SK-N-SH (cell line): ENCODE measurements around the gene ZNF680. TPM values are rescaled to one million over a fixed set of nuclear protein-coding genes. Genes with fewer than 3 reads are reported as not detected.

Experiments
- CTCF ChIA-PET: fragments of 300-600, 350-600 bp; formaldehyde crosslinking; extraction: SDS; loops from one replicate; lab custom pipeline; 2021; lab: Yijun Ruan, JAX
- POLR2A ChIA-PET: fragments of 350-600 bp; sonication (Branson Sonifier 250); formaldehyde crosslinking; extraction: SDS; loops from one replicate; lab custom pipeline; 2020; ENCODE audit warnings: antibody characterized with exemption, inconsistent platforms; lab: Yijun Ruan, JAX
- DNase-seq: peaks from one replicate; pipeline ENCODE4 v3.0.0; 2012
- H2AFZ ChIP-seq: fragments of 200-600 bp; sonication (generic); 2 replicates; pipeline ENCODE4 v1.8.1; 2016; ENCODE audit warnings: antibody characterized with exemption, mild to moderate bottlenecking, low read depth
- H3F3A ChIP-seq: fragments of 200-600 bp; sonication (generic); replicated peaks from 2 replicates; pipeline ENCODE3; 2016; ENCODE audit warnings: antibody characterized with exemption, mild to moderate bottlenecking; ENCODE audit not compliant: insufficient read depth
- H3K27ac ChIP-seq, 2 experiments: fragments of 200-500 bp in 1 of 2; fragments of 200-600 bp in 1 of 2; sonication (Bioruptor generic) in 1 of 2; sonication (generic), shearing (Covaris generic) in 1 of 2; 2 replicates each; pipeline versions ENCODE4 v1.5.1 to v1.6.1; 2014 to 2016; ENCODE audit warnings: low read depth in 2 of 2, inconsistent platforms in 1 of 2, low read length in 1 of 2, mild to moderate bottlenecking in 1 of 2, mixed read lengths in 1 of 2
- H3K27me3 ChIP-seq: fragments of 200-600 bp; sonication (generic), shearing (Covaris generic); 2 replicates; pipeline ENCODE4 v1.6.1; 2016; ENCODE audit warnings: mixed run types; ENCODE audit not compliant: insufficient read depth
- H3K36me3 ChIP-seq, 2 experiments: fragments of 200-500 bp in 1 of 2; fragments of 200-600 bp in 1 of 2; sonication (Bioruptor generic) in 1 of 2; sonication (generic) in 1 of 2; replicated peaks in 1 of 2; 2 replicates each; pipeline versions ENCODE3 to v1.5.1; 2014 to 2016; ENCODE audit warnings: low read length in 1 of 2, mild to moderate bottlenecking in 1 of 2; ENCODE audit not compliant: insufficient read depth in 2 of 2, control insufficient read depth in 1 of 2
- H3K4me1 ChIP-seq, 2 experiments: fragments of 200-500 bp in 1 of 2; fragments of 200-600 bp in 1 of 2; sonication (Bioruptor generic) in 1 of 2; sonication (generic), shearing (Covaris generic) in 1 of 2; 2 replicates each; pipeline versions ENCODE4 v1.5.1 to v1.6.1; 2014 to 2016; ENCODE audit warnings: low read depth in 1 of 2, low read length in 1 of 2, mixed run types in 1 of 2; ENCODE audit not compliant: insufficient read depth in 2 of 2, control insufficient read depth in 1 of 2
- H3K4me2 ChIP-seq: fragments of 200-600 bp; sonication (generic), shearing (Covaris generic); 2 replicates; pipeline ENCODE4 v1.6.1; 2017; ENCODE audit warnings: mixed run types
- H3K4me3 ChIP-seq, 2 experiments: fragments of 200-500 bp in 1 of 2; fragments of 200-600 bp in 1 of 2; sonication (Bioruptor generic) in 1 of 2; sonication (generic), shearing (Covaris generic) in 1 of 2; 2 replicates each; pipeline versions ENCODE4 v1.5.1 to v1.8.1; 2014 to 2016; ENCODE audit warnings: low read depth in 2 of 2, inconsistent platforms in 1 of 2, low read length in 1 of 2, mild to moderate bottlenecking in 1 of 2, mixed read lengths in 1 of 2, moderate library complexity in 1 of 2
- H3K79me2 ChIP-seq: fragments of 200-600 bp; sonication (generic); 2 replicates; pipeline ENCODE4 v1.8.1; 2017; ENCODE audit warnings: mild to moderate bottlenecking; ENCODE audit not compliant: insufficient read depth
- H3K9ac ChIP-seq: fragments of 200-600 bp; sonication (generic); 2 replicates; pipeline ENCODE4 v1.6.1; 2017; ENCODE audit warnings: mixed run types
- H3K9me2 ChIP-seq: fragments of 200-600 bp; sonication (generic); 2 replicates; pipeline ENCODE4 v1.6.1; 2017; ENCODE audit warnings: mixed run types
- H3K9me3 ChIP-seq: fragments of 200-600 bp; sonication (generic); 2 replicates; pipeline ENCODE4 v1.6.1; 2017; ENCODE audit warnings: mixed run types, mild to moderate bottlenecking, moderate library complexity
- H4K20me1 ChIP-seq: fragments of 200-600 bp; sonication (generic); 2 replicates; pipeline ENCODE4 v1.6.1; 2017; ENCODE audit warnings: mild to moderate bottlenecking, mixed run types; ENCODE audit not compliant: insufficient read depth
- CHD2 ChIP-seq: fragments of 150-350 bp; IDR thresholded peaks from 2 replicates; pipeline ENCODE4 v1.6.1; 2018; ENCODE audit warnings: low read length; ENCODE audit not compliant: partially characterized antibody
- EP300 ChIP-seq, 2 experiments: IDR thresholded peaks; 2 replicates each; pipeline versions ENCODE4 v1.4.0 to v1.6.1; 2012; ENCODE audit warnings: borderline replicate concordance in 1 of 2, low read depth in 1 of 2, low read length in 1 of 2
- FOSL2 ChIP-seq: IDR thresholded peaks from 2 replicates; pipeline ENCODE4 v1.4.0; 2012; ENCODE audit warnings: low read depth, mild to moderate bottlenecking, moderate library complexity, borderline replicate concordance
- FOXJ3 ChIP-seq: sonication (generic); formaldehyde crosslinking; IDR thresholded peaks from 2 replicates; pipeline ENCODE4 v1.5.1; 2020; ENCODE audit warnings: mild to moderate bottlenecking, missing genetic modification reagents
- MEF2A ChIP-seq: IDR thresholded peaks from 2 replicates; pipeline ENCODE4 v1.4.0; 2012; ENCODE audit warnings: low read depth, borderline replicate concordance
- MXI1 ChIP-seq: IDR thresholded peaks from 2 replicates; pipeline ENCODE4 v1.6.1; 2012; ENCODE audit warnings: mild to moderate bottlenecking, low read depth, low read length, improper control_type of control experiment
- RAD21 ChIP-seq: IDR thresholded peaks from 2 replicates; pipeline ENCODE4 v1.6.1; 2012; ENCODE audit warnings: mild to moderate bottlenecking, low read length
- RCOR1 ChIP-seq: fragments of 150-350 bp; IDR thresholded peaks from 2 replicates; pipeline ENCODE4 v1.6.1; 2017; ENCODE audit warnings: antibody characterized with exemption, low read length
- RXRA ChIP-seq: IDR thresholded peaks from 2 replicates; pipeline ENCODE4 v1.4.0; 2012; ENCODE audit warnings: low read depth, mild to moderate bottlenecking, borderline replicate concordance
- TAF1 ChIP-seq: IDR thresholded peaks from 2 replicates; pipeline ENCODE4 v1.6.1; 2012; ENCODE audit warnings: low read depth, mild to moderate bottlenecking, low read length, moderate library complexity, borderline replicate concordance
- YY1 ChIP-seq: IDR thresholded peaks from 2 replicates; pipeline ENCODE4 v1.4.0; 2012; ENCODE audit warnings: low read depth, mild to moderate bottlenecking
- WGBS: methylation state at CpG from one replicate; pipeline ENCODE4 v1.1.6; 2017; ENCODE audit warnings: low lambda C conversion rate; 5-methylcytosine and 5-hydroxymethylcytosine counted together
- polyA plus RNA-seq, 3 experiments: library from polyadenylated mRNA; depleted of rRNA; stranded (reverse); fragments of >200 nt; gene quantifications; 2 replicates each; pipeline ENCODE4 v1.2.3, GENCODE V29; 2012
- TF ChIP-seq, protein P1 (sequence below): IDR thresholded peaks from 2 replicates; pipeline ENCODE4; 2012
- TF ChIP-seq, protein P2 (sequence below): IDR thresholded peaks from 2 replicates; pipeline ENCODE4 v1.4.0; 2012; ENCODE audit warnings: low read depth, borderline replicate concordance
- TF ChIP-seq, protein P3 (sequence below): IDR thresholded peaks from 2 replicates; pipeline ENCODE4 v1.4.0; 2012; ENCODE audit warnings: low read depth, borderline replicate concordance
- TF ChIP-seq, protein P4 (sequence below): fragments of 150-350 bp; IDR thresholded peaks from 2 replicates; pipeline ENCODE4 v1.6.1; 2016; ENCODE audit warnings: mild to moderate bottlenecking, low read depth, low read length
- TF ChIP-seq, protein P5 (sequence below): IDR thresholded peaks from 2 replicates; pipeline ENCODE4 v1.4.0; 2012; ENCODE audit warnings: low read depth
- TF ChIP-seq, protein P6 (sequence below): fragments of 200-600 bp; sonication (generic); IDR thresholded peaks from 2 replicates; pipeline ENCODE4 v1.6.1; 2017; ENCODE audit warnings: antibody characterized with exemption, mild to moderate bottlenecking, moderate library complexity

ZNF680 gene
- polyA plus RNA-seq, 1 of the 3 experiments (the other 2 are of a cell fraction) = 1.6 TPM

DNA sequence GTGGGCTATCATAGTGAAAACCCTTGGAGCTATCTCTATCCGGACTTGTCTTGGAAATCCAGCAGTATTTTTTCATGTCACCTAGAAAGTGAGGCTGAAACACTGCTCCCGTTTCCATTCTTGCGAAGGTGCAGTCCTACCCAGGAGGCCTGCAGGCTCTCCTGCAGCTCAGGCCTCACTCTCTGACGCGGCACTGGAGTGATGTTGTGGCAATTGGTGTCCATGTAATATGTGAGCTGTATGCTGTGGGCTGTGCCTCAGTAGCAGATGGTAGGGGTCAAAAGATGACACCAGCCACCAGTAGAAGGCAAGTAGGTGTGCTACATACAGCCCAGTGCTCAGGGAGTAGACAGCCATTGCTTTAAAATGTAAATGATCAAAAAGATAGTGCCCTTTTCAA is 28.1 kb upstream of the ZNF680 start:
- H3K9me3 ChIP-seq = no peaks in the 10 kb centered on the region
- no peak for DNase-seq
- CTCF ChIA-PET = no interaction called here
- H3K36me3 ChIP-seq = no peaks in the 10 kb centered on the region
- peaks cover 14% of the 10 kb centered on the region; the same call in 1 of the 2 replicates for H3K79me2 ChIP-seq
- H3K27ac ChIP-seq = no peak overlapping the region
- H3K4me2 ChIP-seq = no peak overlapping the region
- H4K20me1 ChIP-seq = no peaks in the 10 kb centered on the region
- WGBS = 63% methylated on average over 5 of the region's 5 CpGs
- no peaks in the 10 kb centered on the region for H3F3A ChIP-seq
- no peaks in the 10 kb centered on the region for H3K27me3 ChIP-seq
- H3K4me3 ChIP-seq = no peak overlapping the region
- TF ChIP-seq TAF1 (no peak), FOSL2 (no peak), RXRA (no peak), EP300 (IDR thresholded peaks at IDR 0.05; ENCODE audit: borderline replicate concordance in 1 of 2, low read depth in 1 of 2, low read length in 1 of 2) (no peak), CHD2 (no peak), FOXJ3 (no peak), MXI1 (no peak), RAD21 (no peak), YY1 (no peak), MEF2A (no peak), RCOR1 (no peak)
- TF ChIP-seq, protein P1, sequence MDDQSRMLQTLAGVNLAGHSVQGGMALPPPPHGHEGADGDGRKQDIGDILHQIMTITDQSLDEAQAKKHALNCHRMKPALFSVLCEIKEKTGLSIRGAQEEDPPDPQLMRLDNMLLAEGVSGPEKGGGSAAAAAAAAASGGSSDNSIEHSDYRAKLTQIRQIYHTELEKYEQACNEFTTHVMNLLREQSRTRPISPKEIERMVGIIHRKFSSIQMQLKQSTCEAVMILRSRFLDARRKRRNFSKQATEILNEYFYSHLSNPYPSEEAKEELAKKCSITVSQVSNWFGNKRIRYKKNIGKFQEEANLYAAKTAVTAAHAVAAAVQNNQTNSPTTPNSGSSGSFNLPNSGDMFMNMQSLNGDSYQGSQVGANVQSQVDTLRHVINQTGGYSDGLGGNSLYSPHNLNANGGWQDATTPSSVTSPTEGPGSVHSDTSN = no peak
- TF ChIP-seq, protein P2, sequence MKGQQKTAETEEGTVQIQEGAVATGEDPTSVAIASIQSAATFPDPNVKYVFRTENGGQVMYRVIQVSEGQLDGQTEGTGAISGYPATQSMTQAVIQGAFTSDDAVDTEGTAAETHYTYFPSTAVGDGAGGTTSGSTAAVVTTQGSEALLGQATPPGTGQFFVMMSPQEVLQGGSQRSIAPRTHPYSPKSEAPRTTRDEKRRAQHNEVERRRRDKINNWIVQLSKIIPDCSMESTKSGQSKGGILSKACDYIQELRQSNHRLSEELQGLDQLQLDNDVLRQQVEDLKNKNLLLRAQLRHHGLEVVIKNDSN = no peak
- TF ChIP-seq, protein P3, sequence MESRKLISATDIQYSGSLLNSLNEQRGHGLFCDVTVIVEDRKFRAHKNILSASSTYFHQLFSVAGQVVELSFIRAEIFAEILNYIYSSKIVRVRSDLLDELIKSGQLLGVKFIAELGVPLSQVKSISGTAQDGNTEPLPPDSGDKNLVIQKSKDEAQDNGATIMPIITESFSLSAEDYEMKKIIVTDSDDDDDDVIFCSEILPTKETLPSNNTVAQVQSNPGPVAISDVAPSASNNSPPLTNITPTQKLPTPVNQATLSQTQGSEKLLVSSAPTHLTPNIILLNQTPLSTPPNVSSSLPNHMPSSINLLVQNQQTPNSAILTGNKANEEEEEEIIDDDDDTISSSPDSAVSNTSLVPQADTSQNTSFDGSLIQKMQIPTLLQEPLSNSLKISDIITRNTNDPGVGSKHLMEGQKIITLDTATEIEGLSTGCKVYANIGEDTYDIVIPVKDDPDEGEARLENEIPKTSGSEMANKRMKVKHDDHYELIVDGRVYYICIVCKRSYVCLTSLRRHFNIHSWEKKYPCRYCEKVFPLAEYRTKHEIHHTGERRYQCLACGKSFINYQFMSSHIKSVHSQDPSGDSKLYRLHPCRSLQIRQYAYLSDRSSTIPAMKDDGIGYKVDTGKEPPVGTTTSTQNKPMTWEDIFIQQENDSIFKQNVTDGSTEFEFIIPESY = no peak
- TF ChIP-seq, protein P4, sequence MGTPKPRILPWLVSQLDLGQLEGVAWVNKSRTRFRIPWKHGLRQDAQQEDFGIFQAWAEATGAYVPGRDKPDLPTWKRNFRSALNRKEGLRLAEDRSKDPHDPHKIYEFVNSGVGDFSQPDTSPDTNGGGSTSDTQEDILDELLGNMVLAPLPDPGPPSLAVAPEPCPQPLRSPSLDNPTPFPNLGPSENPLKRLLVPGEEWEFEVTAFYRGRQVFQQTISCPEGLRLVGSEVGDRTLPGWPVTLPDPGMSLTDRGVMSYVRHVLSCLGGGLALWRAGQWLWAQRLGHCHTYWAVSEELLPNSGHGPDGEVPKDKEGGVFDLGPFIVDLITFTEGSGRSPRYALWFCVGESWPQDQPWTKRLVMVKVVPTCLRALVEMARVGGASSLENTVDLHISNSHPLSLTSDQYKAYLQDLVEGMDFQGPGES = no peak
- TF ChIP-seq, protein P5, sequence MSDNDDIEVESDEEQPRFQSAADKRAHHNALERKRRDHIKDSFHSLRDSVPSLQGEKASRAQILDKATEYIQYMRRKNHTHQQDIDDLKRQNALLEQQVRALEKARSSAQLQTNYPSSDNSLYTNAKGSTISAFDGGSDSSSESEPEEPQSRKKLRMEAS = no peak
- TF ChIP-seq, protein P6, sequence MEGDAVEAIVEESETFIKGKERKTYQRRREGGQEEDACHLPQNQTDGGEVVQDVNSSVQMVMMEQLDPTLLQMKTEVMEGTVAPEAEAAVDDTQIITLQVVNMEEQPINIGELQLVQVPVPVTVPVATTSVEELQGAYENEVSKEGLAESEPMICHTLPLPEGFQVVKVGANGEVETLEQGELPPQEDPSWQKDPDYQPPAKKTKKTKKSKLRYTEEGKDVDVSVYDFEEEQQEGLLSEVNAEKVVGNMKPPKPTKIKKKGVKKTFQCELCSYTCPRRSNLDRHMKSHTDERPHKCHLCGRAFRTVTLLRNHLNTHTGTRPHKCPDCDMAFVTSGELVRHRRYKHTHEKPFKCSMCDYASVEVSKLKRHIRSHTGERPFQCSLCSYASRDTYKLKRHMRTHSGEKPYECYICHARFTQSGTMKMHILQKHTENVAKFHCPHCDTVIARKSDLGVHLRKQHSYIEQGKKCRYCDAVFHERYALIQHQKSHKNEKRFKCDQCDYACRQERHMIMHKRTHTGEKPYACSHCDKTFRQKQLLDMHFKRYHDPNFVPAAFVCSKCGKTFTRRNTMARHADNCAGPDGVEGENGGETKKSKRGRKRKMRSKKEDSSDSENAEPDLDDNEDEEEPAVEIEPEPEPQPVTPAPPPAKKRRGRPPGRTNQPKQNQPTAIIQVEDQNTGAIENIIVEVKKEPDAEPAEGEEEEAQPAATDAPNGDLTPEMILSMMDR = no peak
- TF ChIP-seq, all 33 proteins: peak for 0
- Histone ChIP-seq H2AFZ (no peak overlapping the region), H3K9ac (no peak overlapping the region), H3K9me2 (no peaks in the 10 kb centered on the region), H3K4me1 (peaks cover 0 to 3% of the 10 kb centered on the region in 2 experiments; a peak in 1 of 4 replicates)
- POLR2A ChIA-PET = no interaction called here
